RCC 7860 (cell line): ENCODE results near the gene PEAK3.
"Not testable (repeated sequence)": the region's sequence is repeated elsewhere in the genome, so short reads cannot be mapped to it uniquely, and the experiment has no call there.

ENCODE experiments used
- DNase-seq: peaks from one replicate; pipeline ENCODE4 v3.0.0-alpha.2; 2015; ENCODE audit warnings: low spot score
- FAIRE-seq: peaks from 2 replicates; lab custom pipeline; 2012; peaks lifted over from hg19 to GRCh38; lab: Jason Lieb, UNC

Gene PEAK3

DNA sequence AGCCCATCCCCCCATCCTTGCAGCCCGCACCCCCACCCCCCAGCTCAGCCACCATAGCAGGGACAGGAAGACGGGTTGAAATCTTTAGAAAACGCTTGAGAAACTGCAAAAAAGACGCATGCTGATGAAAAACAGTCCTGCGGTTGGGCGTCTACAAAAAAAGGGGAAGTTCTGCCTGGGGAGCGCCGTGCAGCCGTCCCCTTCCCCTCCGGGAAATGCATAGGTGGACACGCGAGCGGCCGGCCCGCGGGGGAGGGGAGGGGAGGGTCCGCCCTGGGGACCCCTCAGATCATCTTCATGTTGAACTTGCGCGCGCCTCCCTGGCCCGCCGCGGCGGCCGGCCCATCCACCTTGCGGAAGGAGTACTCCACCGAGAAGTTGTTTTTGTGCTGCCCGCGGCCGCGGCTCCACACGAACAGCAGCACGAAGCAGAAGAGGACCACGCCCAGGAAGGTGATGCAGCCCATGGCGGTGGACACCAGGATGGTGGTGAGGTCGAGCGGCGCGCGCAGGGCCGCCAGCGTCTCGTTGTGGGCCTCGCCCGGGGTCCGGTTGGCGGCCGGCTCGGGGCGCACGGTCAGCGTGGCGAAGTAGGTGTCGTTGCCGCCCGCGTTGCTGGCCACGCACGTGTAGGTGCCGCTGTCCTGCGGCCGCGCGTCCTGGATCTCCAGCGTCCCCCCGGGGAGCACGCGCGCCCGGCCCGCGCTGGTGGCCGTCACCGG, 7.9 kb upstream of the PEAK3 start:
- no peak for DNase-seq
- no peak for FAIRE-seq

DNA sequence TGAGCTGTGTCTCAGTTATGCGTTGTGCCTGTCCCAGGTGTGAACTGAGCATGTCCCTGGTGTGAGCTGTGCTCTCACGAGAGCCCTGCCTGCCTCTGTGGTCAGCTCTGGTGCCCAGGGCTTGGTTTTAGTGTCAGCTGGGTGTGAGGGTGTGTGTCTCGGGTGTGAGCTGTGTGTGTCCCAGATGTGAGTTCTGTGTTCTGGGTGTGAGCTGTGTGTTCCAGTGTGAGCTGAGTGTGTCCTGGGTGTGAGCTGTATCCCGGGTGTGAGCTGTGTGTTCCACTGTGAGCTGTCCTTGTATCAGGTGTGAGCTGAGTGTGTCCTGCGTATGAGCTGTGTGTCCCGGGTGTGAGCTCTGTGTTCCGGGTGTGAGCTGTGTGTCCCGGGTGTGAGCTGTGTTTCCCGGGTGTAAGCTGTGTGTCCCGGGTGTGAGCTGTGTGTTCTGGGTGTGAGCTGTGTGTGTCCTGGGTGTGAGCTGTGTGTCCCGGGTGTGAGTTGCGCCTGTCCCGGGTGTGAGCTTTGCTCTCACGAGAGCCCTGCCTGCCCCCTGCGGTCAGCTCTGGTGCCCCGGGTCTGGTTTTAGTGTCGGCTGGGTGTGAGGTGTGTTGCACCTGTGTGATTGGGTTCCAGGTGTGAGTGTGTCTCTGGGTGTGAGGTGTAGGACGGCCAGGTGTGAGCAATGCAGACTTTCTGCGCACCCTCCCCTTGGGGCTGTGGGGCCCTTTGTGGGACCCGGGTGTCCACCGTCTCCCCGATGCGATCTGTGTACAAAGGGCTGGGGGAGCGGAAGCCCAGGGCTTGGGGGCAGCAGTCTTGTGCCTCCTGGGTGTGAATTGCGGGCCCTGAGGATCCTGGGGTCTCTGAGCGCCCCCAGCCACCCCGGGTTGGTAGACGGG, 7.1 kb upstream of the PEAK3 start:
- no peak for FAIRE-seq
- no peak for DNase-seq

DNA sequence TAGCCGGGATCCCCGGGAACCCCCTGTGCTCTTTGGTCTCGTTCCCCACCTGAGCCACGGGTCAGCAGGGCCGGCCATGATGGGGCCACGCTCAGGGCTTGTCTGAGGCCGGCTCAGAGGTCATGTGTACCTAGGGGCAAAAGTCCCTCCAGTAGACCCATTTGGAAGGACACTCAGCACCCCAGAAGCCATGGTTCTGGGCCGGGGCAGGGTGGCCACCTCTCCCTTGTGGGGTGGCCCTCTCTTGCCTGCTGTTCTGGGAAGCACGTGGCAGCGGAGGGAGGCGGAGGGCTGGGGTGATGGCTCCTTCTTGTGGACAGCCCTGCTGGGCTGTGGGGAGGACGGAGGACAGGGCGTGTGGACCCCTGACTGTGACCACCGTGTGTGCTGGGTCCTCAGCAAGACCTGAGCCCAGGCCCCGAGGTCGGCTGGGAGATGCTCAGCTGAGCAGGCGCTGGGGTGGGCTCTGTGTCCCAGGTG, 6.4 kb upstream of the PEAK3 start:
- no peak for FAIRE-seq
- DNase-seq: no peak

DNA sequence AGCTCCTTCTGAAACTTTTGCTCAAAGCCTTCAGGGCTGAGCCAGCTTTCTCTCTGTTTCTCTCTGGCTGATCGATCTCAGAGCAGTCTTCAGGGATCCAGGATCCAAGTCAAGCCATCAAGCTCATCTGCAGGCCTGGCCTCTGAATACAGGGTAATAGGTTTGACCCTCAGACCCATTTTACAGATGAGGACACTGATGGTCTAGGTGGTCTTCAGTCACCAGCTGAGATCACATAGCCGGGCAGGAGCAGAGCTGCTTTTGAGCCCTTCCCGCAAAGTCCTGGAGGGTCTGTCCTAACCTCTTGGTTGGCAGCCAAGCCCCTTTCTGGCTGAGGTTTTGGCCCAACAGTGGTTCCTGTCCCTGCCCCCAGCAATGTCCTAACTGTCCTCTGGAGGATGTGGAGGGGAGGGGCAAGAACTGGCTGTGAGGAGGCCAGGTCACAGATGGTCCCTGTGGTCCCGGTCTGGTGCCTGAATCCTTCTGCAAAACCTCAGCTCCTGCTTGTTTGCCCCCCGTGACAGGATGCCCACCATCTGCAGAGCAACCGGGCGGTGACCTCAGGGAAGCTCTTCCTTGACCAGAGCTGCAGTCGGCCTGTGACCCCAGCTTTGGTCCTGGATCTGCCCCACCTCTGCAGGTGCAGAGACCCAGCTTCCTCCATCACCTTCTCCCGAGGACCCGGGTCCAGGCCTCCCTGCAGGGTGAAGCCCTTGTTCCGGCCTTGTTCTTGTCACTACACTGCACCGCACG, 5.8 kb upstream of the PEAK3 start:
- no peak for DNase-seq
- no peak for FAIRE-seq

DNA sequence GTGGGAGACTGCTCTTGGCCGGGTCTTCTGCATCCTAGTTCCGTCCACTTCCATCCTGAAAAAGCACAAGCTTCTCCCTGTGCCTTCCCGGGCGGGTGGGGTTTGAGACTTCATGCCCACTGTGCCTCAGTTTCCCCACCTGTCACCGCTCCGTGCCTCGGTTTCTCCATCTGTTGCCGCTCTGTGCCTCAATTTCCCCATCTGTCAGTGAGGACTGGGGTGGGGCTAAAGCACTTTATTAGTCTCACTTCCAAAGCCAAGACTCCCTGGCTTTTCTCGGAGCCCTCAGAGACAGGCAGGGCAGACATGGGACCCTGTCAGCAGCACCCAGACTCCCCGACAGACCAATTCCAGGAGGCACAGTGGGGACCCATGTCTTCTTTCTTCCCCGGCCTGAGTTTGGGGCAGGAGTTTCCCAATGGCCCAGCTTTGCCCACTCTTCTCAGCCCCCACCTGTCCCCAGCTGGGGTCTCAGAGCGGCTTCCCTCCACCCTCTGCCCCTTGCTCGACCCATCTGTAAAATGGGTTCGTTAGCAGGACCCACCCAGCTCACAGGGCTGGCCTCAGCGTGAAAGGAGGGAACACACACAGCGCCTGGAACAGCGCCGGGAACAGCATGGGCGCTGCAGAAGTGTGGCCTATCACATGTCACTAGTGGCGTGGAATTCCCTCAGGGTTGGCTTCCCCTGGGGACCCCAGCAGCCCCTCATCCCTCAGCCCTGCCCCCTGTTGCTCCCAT, 4.6 kb upstream of the PEAK3 start:
- no peak for DNase-seq
- no peak for FAIRE-seq

DNA sequence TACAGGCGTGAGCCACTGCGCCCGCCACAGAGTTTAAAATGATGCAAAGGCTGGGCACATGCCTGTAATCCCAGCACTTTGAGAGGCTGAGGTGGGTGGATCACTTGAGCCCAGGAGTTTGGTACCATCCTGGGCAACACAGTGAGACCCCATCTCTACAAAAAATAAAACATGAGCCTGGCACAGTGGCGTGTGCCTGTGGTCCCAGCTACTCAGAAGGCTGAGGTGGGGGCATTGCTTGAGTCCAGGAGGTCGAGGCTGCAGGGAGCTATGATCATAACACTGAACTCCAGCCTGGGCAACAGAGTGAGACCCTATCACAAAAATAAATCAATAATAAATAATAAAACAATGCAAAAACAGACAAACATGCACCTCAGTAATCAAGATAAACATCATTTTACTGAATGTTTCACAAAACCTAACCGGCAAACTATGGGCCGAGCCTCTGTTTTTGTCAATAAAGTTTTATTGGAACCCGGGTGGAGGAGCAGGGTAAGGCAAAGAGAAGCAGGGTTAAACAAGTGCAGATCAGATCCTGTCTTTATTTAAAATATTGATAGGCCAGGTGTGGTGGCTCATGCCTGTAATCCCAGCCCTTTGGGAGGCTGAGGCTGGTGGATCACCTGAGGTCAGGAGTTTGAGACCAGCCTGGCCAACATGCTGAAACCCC, 2.0 kb upstream of the PEAK3 start:
- FAIRE-seq: no peak

DNA sequence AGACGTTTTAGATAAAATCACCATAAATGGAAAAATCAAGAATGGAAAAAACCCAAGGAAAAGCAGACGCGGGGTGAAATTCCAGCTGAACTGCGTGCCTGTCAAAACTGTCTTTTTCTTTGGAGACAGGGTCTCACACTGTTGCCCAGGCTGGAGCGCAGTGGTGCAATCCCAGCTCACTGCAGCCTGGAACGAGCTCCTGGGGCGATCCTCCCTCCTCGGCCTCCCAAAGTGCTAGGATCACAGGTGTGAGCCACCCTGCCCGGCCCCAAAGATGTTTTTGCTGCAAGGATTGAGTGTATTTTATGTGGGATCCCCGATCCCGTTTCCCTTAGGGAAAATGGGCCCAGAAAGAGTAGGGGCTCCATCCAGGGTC, 875 bp upstream of the PEAK3 start:
- FAIRE-seq (no peak), DNase-seq (no peak)

More for the DNA sequence above, 2.0 kb upstream of the PEAK3 start:
- DNase-seq: no peak

DNA sequence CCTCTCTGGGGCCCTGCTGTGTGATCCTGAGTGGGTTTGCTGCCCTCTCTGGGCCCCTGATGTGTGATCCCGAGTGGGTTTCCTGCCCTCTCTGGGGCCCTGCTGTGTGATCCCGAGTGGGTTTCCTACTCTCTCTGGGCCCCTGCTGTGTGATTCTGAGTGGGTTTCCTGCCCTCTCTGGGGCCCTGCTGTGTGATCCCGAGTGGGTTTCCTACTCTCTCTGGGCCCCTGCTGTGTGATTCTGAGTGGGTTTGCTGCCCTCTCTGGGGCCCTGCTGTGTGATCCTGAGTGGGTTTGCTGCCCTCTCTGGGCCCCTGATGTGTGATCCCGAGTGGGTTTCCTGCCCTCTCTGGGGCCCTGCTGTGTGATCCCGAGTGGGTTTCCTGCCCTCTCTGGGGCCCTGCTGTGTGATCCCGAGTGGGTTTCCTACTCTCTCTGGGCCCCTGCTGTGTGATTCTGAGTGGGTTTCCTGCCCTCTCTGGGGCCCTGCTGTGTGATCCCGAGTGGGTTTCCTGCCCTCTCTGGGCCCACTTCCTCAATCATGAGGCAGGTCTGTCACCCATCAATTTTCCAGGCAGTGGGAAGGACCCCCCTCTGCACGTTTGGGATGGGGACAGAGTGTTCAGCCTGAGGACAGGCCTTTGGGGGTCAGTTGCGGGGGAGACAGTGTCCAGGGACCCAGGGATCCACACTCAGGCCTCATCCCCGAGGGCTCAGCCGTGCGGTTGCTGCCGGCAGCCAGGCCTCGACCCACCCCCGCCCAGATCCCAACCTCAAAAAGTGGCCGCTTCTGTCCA, 512 bp downstream of the PEAK3 start:
- not testable (repeated sequence) for FAIRE-seq, DNase-seq

DNA sequence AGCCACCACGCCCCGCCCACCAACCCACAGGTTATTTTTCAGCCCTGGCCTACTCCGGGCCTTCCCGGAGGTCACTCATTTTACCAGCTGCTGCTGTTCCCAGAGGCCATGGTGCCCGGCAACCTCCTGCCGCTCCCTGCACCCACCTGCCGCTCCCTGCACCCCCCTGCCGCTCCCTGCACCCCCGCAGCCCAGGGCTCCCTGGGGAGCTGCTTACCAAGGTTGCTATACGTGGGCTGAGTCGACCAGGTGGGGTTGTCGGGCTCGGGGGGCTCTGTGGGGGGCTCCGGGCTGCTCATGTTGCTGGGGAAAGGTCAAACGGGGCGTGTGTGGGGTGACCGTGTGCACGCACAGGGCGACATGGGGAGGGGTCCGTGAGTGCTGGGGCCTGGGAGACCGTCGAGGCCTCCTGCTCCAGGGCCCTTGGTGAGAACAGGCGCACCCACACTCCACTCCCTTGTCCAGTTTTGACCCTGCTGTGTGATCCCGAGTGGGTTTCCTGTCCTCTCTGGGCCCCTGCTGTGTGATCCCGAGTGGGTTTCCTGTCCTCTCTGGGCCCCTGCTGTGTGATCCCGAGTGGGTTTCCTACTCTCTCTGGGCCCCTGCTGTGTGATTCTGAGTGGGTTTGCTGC, 1.2 kb downstream of the PEAK3 start:
- FAIRE-seq: no peak
- no peak for DNase-seq

DNA sequence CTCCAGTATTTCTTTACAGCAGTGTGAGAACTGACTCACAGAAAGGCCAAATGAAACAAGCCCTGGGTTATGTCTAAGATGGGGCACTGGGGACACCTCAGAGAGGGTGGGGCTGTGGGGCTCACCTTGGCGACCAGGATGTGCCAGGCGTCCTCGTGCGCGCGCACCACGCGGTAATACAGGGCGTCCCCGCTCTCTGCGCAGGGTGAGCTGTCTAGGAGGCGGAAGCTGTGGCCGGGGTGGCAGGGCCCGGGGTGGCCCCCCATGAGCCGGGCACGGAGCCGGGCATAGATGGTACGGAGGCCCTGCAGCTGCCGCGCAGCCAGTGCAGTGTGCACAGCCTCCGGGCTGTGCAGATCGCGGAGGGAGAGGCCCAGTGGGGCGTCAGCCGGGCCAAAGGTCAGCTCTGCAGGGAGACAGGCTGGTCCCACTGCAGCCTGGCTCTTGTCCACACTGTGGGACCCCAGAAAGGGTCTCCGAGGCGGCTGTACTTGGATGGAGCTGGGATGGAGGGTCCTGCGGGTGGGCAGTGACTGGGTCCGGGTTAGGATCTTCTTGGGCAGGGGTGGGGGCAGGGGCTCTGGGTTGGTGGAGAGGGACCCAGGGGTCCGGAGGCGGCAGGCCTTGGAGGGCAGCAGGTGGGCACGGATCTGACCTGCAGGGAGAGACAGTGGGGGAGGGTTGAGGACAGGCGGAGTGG, 3.4 kb downstream of the PEAK3 start:
- FAIRE-seq (no peak), DNase-seq (no peak)

DNA sequence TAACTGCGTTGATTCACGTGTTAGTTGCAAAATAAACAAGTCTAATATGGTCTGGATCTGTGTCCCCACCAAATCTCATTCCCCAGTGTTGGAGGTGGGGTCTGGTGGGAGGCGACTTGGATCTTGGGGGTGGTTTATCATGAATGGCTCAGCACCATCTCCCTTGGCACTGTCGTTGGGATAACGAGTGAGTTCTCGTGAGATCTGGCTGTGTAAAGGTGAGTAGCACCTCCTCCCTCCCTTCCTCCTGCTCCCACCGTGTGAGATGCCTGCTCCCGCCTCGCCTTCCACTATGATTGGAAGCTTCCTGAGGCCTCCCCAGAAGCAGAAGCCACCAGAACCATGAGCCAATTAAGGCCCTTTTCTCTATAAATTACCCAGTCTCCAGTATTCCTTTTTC, 4.8 kb downstream of the PEAK3 start:
- no peak for FAIRE-seq
- DNase-seq: no peak

DNA sequence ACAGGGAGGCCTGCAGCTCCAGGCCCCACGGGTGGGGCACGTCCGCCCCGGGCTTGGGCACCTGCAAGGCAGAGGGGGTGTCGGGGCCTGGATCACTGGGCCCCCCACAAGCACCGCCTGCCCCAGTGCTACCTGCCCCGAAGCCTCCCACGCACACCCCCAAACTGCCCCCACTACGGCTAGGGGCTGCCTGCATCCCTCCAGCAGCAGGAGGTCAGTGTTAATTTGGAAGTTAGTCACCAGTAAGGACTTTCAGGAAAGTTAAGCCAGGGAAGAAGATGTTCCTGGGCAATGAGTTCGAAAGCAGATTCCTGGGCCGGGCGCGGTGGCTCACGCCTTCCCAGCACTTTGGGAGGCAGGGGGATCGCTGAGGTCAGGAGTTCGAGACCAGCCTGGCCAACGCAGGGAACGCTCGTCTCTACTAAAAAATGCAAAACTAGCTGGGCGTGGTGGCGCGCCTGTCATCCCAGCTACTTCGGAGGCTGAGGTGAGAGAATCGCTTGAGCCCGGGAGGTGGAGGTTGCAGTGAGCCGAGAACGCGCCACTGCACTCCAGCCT, 5.5 kb downstream of the PEAK3 start:
- FAIRE-seq (no peak), DNase-seq (no peak)

DNA sequence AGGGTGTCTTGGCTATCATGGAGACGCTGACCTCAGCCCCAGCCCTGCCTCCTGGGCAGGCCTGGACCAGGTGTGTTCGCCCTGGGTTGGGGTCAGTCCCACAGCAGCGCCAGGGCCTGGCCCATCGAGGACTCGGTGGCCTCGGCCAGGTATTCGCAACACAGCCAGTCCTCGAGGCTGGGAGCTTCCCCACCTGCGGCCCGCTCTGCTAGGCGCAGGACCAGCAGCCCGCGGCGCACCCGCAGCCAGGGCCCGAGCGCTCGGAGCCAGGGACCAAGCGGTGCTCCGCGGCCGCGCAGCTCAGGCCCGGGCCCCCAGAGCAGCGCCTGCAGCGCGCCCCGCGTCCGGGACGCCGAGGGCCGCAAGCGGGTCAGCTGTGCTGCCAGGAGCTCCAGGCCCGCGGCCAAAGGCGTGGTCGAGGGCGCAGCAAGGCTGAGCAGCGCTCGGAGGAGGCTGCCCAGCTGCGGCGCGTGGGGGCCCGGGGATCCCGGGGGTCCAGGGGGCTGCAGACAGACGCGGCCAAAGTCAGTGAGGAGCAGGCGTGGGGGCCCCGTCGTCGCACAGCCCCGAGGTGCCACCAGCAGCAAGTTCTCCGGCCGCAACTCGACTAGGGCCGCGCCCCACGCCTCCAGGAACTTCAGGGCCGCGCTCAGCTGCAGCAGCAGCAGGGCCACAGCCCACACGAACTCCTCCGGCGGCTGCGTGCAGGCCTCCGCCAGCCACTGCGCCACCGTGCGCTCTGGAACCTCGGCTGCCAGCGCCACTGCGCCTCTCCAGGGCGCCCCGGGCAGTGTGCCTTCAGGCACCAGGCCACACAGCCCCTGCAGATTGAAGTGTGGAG, 6.2 kb downstream of the PEAK3 start:
- FAIRE-seq (no peak), DNase-seq (no peak)

DNA sequence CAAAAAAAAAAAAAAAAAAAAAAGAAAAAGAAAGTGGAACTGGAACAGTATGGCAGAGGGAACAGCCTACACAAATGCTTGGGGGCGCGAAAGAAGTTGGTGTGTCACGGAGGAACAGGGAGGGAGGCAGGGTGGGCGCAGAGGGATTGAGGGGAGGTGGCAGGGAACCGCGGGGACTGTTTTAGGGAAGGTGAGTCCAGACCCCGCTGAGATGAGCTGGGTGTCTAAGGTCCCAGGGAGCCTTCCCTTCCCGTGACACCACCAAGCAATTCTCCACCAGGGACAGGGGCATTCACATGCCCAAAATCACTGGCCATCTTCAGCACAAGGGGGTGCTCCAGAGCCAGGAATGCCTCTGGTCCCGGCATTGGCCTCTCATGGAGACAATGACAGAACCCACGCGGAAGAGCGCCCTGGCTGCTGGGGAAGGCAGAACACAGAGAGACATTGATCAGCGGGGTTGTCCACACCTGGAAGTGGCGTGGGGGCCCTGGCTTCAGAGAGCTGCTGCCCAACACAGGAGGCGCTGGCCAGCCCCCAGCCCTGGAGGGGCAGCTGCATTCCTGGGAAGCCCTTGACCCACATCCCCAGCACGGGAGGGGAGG, 6.9 kb downstream of the PEAK3 start:
- FAIRE-seq: no peak
- peak; percentile 44 for DNase-seq

DNA sequence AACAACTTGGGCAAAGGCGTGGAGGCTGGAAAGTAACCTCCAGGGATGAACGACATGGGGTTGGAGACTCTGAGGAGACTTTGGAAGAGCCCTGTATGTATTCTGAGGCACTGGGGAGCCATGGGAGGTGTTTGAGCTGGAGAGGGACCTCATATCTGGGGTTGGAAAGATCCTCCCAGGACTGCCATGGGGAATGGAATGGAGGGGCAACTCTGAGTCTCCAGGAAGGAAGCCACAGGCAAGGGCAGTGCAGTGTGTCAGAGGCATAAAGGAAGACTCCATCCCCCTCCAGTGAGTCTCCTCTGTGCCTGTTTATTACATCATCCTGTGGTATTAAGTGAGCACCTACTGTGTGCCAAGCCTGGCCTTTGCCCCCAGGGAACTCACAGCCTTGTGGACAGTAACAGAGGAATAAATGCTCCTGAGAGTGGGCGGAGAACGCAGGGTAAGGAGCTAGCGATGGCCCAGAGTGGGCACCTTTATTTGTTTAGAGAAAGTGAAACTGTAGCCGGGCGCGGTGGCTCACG, 7.7 kb downstream of the PEAK3 start:
- no peak for FAIRE-seq
- peak; percentile 26 for DNase-seq
